Fibroblast of pulmonary artery (primary cell): Measurements from ENCODE around the gene NSFL1C.

Source experiments
- DNase-seq: peaks from one replicate; pipeline ENCODE4 v3.0.0-alpha.2; 2010; ENCODE audit warnings: low read depth
- H3K4me3 ChIP-seq: replicated peaks from 2 replicates; pipeline ENCODE4 v1.5.1; 2011; ENCODE audit warnings: low read depth, mild to moderate bottlenecking, control low read depth, low read length, moderate library complexity
- TF ChIP-seq, protein P1 (sequence below): IDR thresholded peaks from 2 replicates; pipeline ENCODE4 v1.5.1; 2011; ENCODE audit warnings: mild to moderate bottlenecking, control low read depth, low read length, inconsistent platforms; ENCODE audit errors: missing control alignments

Gene NSFL1C

DNA sequence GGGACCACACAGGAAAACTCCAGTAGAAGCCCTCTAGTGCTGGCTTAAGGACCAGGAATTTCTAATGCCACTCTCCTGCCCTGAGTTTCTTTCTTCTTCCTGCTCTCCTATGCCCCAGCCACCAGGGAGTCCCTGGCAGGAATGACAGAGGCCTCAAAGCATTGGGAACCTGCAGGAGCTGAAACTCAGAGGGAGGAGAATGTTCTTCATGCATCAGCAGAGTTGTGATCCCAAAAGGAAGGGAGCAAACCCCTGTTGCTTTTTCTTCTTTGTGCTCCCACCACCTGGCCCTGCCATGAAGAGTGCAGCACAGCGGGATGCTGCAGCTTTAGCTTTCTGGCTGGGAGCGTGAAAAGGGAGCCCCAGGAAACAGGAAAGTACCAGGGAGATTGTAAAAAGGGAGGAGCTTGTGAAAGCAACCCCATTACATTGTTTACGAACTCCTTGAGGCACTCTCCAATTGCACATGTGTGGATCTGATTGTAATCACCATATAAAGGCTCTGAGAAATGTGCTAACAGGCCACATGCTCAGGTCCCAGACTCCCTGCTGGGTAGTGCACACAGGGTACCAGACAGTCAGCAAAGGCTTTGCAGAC lies 39.1 kb downstream of the NSFL1C start:
- DNase-seq, result peak; percentile 62
- H3K4me3 ChIP-seq, result no peak overlapping the region
- TF ChIP-seq, protein P1, sequence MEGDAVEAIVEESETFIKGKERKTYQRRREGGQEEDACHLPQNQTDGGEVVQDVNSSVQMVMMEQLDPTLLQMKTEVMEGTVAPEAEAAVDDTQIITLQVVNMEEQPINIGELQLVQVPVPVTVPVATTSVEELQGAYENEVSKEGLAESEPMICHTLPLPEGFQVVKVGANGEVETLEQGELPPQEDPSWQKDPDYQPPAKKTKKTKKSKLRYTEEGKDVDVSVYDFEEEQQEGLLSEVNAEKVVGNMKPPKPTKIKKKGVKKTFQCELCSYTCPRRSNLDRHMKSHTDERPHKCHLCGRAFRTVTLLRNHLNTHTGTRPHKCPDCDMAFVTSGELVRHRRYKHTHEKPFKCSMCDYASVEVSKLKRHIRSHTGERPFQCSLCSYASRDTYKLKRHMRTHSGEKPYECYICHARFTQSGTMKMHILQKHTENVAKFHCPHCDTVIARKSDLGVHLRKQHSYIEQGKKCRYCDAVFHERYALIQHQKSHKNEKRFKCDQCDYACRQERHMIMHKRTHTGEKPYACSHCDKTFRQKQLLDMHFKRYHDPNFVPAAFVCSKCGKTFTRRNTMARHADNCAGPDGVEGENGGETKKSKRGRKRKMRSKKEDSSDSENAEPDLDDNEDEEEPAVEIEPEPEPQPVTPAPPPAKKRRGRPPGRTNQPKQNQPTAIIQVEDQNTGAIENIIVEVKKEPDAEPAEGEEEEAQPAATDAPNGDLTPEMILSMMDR, result peak; percentile 5

DNA sequence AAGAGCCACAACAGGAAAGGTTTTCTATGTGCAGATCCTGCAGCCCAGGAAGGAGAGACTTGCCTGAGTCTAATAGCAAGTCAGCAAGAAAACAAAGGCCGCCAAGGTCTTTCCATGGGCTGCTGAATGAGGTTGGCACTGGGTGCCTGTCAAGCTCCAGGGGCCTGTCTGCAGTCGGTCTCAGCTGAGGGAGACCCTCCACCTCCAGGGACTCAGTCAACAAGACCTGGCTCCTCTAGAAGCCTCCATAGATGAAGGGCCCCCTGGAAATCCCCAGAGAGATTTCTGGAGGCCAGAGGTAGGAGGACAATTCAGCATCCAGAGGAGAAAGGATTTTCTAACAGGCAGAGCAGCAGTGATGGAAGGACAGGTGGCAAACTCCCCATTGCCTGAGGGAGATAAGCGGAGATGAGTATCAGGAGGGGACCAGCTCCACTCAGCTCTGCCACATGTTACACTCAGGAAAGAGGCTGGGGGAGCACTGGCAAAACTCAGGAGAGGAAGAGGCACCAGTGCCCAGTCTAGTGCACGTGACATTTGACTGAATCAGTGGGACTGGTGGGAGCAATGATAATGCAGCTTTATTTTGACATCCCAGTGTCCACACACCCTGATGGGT lies 40.3 kb downstream of the NSFL1C start:
- no peak overlapping the region for H3K4me3 ChIP-seq
- no peak for DNase-seq
- TF ChIP-seq, protein P1, result no peak

DNA sequence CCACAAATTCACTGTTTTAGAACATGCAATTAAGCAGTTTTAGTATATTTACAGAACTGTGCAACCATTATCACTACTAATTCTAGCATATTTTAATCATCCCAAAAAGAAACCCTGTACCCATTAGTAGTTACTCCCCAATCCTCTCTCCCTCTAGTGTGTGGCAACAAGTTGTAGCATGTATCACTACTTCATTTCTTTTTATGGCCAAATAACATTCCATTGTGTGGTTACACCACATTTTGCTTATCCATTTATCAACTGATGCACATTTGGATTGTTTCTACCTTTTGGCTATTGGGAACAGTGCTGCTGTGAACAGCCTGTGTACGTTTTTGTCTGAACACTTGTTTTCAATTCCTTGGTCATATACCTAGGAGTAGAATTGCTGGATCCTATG lies 42.3 kb downstream of the NSFL1C start:
- TF ChIP-seq, protein P1, result no peak
- no peak overlapping the region for H3K4me3 ChIP-seq
- no peak for DNase-seq

DNA sequence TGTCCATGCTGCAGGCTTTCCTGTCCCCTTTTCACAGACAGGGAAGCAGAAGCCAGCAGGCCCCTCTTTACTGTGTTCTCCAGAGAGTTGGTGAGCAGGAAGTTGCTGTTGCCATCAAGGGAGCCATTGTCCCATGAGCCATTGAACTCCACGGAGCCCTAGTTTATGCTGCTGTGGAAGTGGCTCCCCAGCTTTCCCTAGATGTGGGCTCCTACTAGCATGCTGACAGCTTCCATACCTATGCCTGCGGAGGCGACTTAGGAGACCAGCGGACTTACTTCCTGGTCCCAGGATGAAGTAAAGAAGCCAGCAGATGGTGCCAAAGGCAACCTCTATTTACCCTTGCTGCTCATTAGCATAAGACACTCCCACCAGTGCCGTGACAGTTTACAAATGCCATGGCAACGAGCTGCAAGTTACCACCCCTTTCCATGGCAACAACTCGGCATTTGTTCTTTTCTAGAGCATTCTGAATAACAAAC lies 43.0 kb downstream of the NSFL1C start:
- DNase-seq, result peak; percentile 79
- H3K4me3 ChIP-seq, result no peak overlapping the region
- TF ChIP-seq, protein P1, result no peak

DNA sequence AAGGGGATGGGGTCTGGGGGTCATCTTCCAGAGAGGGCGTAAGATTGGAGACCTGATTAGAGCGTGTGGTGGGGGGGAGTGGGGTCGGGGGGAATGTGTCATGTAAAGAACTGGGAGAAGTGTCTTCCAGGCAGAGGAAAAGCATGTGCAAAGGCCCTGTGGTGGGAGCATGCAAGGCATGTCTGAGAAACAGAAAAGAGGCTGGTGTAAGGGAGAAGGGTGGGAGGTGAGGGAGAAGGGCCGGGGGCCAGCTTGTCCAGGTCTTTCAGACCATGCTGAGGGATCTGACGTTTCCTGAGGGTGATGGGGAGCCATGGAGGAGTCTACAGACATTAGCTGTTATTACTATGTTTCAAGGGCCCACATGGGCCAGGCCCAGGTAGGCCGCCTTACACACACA lies 43.4 kb downstream of the NSFL1C start:
- no peak overlapping the region for H3K4me3 ChIP-seq
- DNase-seq, result no peak
- TF ChIP-seq, protein P1, result no peak

DNA sequence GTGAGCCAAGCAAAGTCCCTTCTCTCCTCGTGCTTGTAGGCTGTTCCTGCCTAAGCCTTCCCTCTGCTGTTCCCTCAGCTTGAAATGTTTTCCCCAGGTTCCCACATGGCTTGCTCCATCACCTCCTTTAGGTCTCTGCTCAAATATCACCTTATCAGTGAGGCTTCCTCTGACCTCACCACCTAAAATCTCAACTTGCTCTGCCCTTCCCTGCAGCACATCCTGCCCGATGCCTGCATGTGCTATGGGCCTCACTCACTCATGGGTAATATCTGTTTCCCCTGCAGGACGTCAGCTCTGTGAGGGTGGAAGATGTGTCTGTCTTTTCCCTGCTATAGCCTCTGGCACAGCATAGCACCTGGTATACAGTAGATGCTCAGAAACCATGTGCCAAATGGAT lies 43.9 kb downstream of the NSFL1C start:
- H3K4me3 ChIP-seq, result no peak overlapping the region

More for the DNA sequence above, 43.9 kb downstream of the NSFL1C start:
- peak; percentile 27 for DNase-seq
- TF ChIP-seq, protein P1, result no peak
